Measurements from ENCODE around the gene ZKSCAN7.

DNA sequence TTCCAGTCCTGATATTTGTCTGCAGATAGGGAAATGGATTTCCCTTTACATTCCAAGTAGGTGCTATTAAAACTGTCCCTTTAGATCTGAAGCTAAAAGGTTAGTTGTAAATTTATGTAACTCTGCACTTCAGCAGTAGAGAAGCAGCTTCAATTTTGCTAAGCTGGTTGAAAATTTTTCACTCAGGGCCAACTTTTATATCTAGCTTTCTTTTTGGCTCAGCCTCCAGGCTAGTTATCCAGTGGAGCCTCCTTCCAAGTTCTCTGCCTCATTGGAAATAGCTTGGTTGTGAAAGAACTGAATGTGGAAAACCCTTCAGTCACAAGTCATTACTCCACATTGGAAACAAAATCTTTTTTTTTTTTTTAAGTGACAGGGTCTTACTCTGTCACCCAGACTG, 21.6 kb downstream of the ZKSCAN7 start:
- TF ChIP-seq, protein P1, sequence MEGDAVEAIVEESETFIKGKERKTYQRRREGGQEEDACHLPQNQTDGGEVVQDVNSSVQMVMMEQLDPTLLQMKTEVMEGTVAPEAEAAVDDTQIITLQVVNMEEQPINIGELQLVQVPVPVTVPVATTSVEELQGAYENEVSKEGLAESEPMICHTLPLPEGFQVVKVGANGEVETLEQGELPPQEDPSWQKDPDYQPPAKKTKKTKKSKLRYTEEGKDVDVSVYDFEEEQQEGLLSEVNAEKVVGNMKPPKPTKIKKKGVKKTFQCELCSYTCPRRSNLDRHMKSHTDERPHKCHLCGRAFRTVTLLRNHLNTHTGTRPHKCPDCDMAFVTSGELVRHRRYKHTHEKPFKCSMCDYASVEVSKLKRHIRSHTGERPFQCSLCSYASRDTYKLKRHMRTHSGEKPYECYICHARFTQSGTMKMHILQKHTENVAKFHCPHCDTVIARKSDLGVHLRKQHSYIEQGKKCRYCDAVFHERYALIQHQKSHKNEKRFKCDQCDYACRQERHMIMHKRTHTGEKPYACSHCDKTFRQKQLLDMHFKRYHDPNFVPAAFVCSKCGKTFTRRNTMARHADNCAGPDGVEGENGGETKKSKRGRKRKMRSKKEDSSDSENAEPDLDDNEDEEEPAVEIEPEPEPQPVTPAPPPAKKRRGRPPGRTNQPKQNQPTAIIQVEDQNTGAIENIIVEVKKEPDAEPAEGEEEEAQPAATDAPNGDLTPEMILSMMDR (IDR thresholded peaks at IDR 0.05), result no peak
- TF ChIP-seq SIN3A (IDR thresholded peaks at IDR 0.05; ENCODE audit: borderline replicate concordance, insufficient read depth, low read depth, low read length), result no peak
- no peak for TF ChIP-seq TCF7L2 (IDR thresholded peaks at IDR 0.05; ENCODE audit: low read depth, low read length)

All from Panc1 (cell line).